ENCODE results near the gene FYN. TPM values are rescaled to one million over a fixed set of nuclear protein-coding genes. Genes with fewer than 3 reads are reported as not detected.
"Not testable (repeated sequence)": the region's sequence is repeated elsewhere in the genome, so short reads cannot be mapped to it uniquely, and the experiment has no call there.

FYN gene
- total RNA-seq, 1 donor from 2014 or later = 319 TPM

- no peak for FAIRE-seq
- DNase-seq (ENCODE audit: low spot score in 2 of 2) = no peak
Measured at GRCh38 chr6:111796310-111796918, 76.8 kb downstream of the FYN start.

GRCh38 chr6:111795558-111795957 lies 77.7 kb downstream of the FYN start:
- DNase-seq (ENCODE audit: low spot score in 2 of 2) (no peak), FAIRE-seq (no peak)

GRCh38 chr6:111794727-111795452 lies 78.4 kb downstream of the FYN start:
- DNase-seq (ENCODE audit: low spot score in 2 of 2) (no peak), FAIRE-seq (no peak)

GRCh38 chr6:111794300-111794699 lies 79.0 kb downstream of the FYN start:
- FAIRE-seq (no peak), DNase-seq (ENCODE audit: low spot score in 2 of 2) (no peak)

GRCh38 chr6:111793711-111794111 lies 79.5 kb downstream of the FYN start:
- DNase-seq (ENCODE audit: low spot score in 2 of 2) (no peak), FAIRE-seq (no peak)

- DNase-seq (ENCODE audit: low spot score in 2 of 2) = no peak
- no peak for FAIRE-seq
Measured at GRCh38 chr6:111792914-111793700, 80.1 kb downstream of the FYN start.

GRCh38 chr6:111792241-111792640 lies 81.0 kb downstream of the FYN start:
- FAIRE-seq = no peak
- no peak for DNase-seq (ENCODE audit: low spot score in 2 of 2)

- FAIRE-seq = no peak
- DNase-seq (ENCODE audit: low spot score in 2 of 2) = no peak
Measured at GRCh38 chr6:111791415-111791814, 81.8 kb downstream of the FYN start.

- no peak for FAIRE-seq
- DNase-seq (ENCODE audit: low spot score in 2 of 2) = no peak
Measured at GRCh38 chr6:111789598-111789997, 83.7 kb downstream of the FYN start.

- no peak for DNase-seq (ENCODE audit: low spot score in 2 of 2)
- no peak for FAIRE-seq
Measured at GRCh38 chr6:111788379-111789276, 84.6 kb downstream of the FYN start.

- not testable (repeated sequence) for FAIRE-seq; DNase-seq (ENCODE audit: low spot score in 2 of 2)
Measured at GRCh38 chr6:111786151-111786550, 87.1 kb downstream of the FYN start.

GRCh38 chr6:111784433-111784832 lies 88.8 kb downstream of the FYN start:
- no peak for DNase-seq (ENCODE audit: low spot score in 2 of 2)
- FAIRE-seq = no peak

- DNase-seq (ENCODE audit: low spot score in 2 of 2) (no peak), FAIRE-seq (no peak)
Measured at GRCh38 chr6:111782887-111783466, 90.3 kb downstream of the FYN start.

- no peak for FAIRE-seq
Measured at GRCh38 chr6:111782192-111782809, 91.0 kb downstream of the FYN start.

GRCh38 chr6:111781041-111781708 lies 92.1 kb downstream of the FYN start:
- DNase-seq (ENCODE audit: low spot score in 2 of 2) (no peak), FAIRE-seq (no peak)

More at GRCh38 chr6:111782192-111782809, 91.0 kb downstream of the FYN start:
- DNase-seq (ENCODE audit: low spot score in 2 of 2) = no peak

GRCh38 chr6:111780393-111780792 lies 92.9 kb downstream of the FYN start:
- FAIRE-seq (no peak), DNase-seq (ENCODE audit: low spot score in 2 of 2) (no peak)

GRCh38 chr6:111779660-111780059 lies 93.6 kb downstream of the FYN start:
- no peak for FAIRE-seq
- DNase-seq (ENCODE audit: low spot score in 2 of 2) = no peak

GRCh38 chr6:111779031-111779430 lies 94.2 kb downstream of the FYN start:
- no peak for DNase-seq (ENCODE audit: low spot score in 2 of 2)

GRCh38 chr6:111777357-111777756 lies 95.9 kb downstream of the FYN start:
- no peak for FAIRE-seq

More at GRCh38 chr6:111779031-111779430, 94.2 kb downstream of the FYN start:
- FAIRE-seq = no peak

More at GRCh38 chr6:111777357-111777756, 95.9 kb downstream of the FYN start:
- DNase-seq (ENCODE audit: low spot score in 2 of 2) = no peak
